ENCODE measurements around the gene MDGA2.

DNA sequence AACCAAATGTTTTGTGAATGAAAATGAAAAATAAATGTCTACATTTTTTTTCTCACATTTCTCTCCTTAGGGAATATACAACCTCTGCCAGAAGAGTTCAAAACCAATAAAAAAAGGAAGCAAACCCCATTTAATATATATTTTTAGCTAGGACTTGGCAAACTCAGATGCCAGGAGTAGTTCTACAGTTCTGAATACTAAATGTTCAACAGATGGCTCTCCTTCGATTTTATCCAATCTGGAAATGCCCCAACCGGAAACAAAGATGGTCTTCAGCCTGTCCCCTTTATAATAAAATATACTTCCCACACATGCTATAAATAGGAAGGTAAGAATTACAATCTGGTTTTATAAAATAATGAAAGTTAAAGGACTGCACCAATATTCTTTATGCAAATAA lies 330.4 kb downstream of the MDGA2 start:
- TF ChIP-seq POLR2AphosphoS5 (IDR thresholded peaks at IDR 0.05; ENCODE audit: low read depth, low read length) (no peak), YY1 (IDR thresholded peaks at IDR 0.05; ENCODE audit: low read depth, low read length) (no peak), BCL11A (IDR thresholded peaks at IDR 0.05; ENCODE audit: low read depth in 2 of 2, low read length in 2 of 2) (no peak), TBP (IDR thresholded peaks at IDR 0.05; ENCODE audit: low read depth, low read length) (no peak), EP300 (IDR thresholded peaks at IDR 0.05; ENCODE audit: borderline replicate concordance in 1 of 2, low read depth in 2 of 2, low read length in 2 of 2) (no peak)
- TF ChIP-seq, protein P1, sequence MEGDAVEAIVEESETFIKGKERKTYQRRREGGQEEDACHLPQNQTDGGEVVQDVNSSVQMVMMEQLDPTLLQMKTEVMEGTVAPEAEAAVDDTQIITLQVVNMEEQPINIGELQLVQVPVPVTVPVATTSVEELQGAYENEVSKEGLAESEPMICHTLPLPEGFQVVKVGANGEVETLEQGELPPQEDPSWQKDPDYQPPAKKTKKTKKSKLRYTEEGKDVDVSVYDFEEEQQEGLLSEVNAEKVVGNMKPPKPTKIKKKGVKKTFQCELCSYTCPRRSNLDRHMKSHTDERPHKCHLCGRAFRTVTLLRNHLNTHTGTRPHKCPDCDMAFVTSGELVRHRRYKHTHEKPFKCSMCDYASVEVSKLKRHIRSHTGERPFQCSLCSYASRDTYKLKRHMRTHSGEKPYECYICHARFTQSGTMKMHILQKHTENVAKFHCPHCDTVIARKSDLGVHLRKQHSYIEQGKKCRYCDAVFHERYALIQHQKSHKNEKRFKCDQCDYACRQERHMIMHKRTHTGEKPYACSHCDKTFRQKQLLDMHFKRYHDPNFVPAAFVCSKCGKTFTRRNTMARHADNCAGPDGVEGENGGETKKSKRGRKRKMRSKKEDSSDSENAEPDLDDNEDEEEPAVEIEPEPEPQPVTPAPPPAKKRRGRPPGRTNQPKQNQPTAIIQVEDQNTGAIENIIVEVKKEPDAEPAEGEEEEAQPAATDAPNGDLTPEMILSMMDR (IDR thresholded peaks at IDR 0.05; ENCODE audit: control extremely low read depth in 1 of 3, insufficient read depth in 1 of 3, low read depth in 1 of 3, low read length in 3 of 3), result no peak
- TF ChIP-seq, protein P2, sequence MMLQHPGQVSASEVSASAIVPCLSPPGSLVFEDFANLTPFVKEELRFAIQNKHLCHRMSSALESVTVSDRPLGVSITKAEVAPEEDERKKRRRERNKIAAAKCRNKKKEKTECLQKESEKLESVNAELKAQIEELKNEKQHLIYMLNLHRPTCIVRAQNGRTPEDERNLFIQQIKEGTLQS (IDR thresholded peaks at IDR 0.05; ENCODE audit: insufficient read depth, low read depth, low read length), result no peak

Data from H1 (cell line).